ENCODE data around the gene PRR23A. TPM values are rescaled to one million over a fixed set of nuclear protein-coding genes. Genes with fewer than 3 reads are reported as not detected.

PRR23A gene
- total and polyA plus RNA-seq, 2 donors (not counting 1 experiment from before 2014, with no cell fraction given): not detected

- no peak within 1 kb of the TSS for H2AFZ ChIP-seq (ENCODE audit: low read length)
- H4K20me1 ChIP-seq (ENCODE audit: control insufficient read depth, extremely low read depth, insufficient read depth, low read length): no peaks in the 10 kb centered on the region
- H3K9me3 ChIP-seq (ENCODE audit: control insufficient read depth, insufficient read depth, low read depth, low read length): no peaks in the 10 kb centered on the region
- H3K27ac ChIP-seq (ENCODE audit: insufficient read depth, low read length): no peak within 1 kb of the TSS
- H3K4me1 ChIP-seq (ENCODE audit: control insufficient read depth, extremely low read depth, insufficient read depth, low read length): no peaks in the 10 kb centered on the region
- no peak for DNase-seq (ENCODE audit: low read depth in 2 of 2)
- H3K36me3 ChIP-seq (ENCODE audit: control insufficient read depth, insufficient read depth, low read length): no peaks in the 10 kb centered on the region
- no peak for TF ChIP-seq EZH2 (IDR thresholded peaks at IDR 0.05; ENCODE audit: low read length, missing control alignments)
- no peak for TF ChIP-seq CTCF (conservative IDR thresholded peaks at IDR 0.05 in 1 of 2, IDR thresholded peaks at IDR 0.05 in 1 of 2; ENCODE audit: low read depth in 1 of 2, low read length in 2 of 2)
- H3K4me2 ChIP-seq (ENCODE audit: extremely low read depth, insufficient read depth, low read length): no peak within 1 kb of the TSS
- H3K9ac ChIP-seq (ENCODE audit: insufficient read depth, low read length): no peak within 1 kb of the TSS
- H3K4me3 ChIP-seq (replicated peaks in 1 of 4; ENCODE audit: control extremely low read depth in 1 of 4, insufficient read depth in 1 of 4, low read depth in 3 of 4, low read length in 4 of 4): no peak within 1 kb of the TSS
- H3K79me2 ChIP-seq (ENCODE audit: control insufficient read depth, insufficient read depth, low read length): no peaks in the 10 kb centered on the region
- H3K27me3 ChIP-seq (ENCODE audit: control insufficient read depth, insufficient read depth, low read length): no peaks in the 10 kb centered on the region
Measured at GRCh38 chr3:139044366-139045210, 38.5 kb upstream of the PRR23A start, which contains the start of gene PRR23C. Gene PRR23C (minus strand): TSS chr3:139044892. CDS start chr3:139044620, 272 bp downstream.

- Histone ChIP-seq H4K20me1 (ENCODE audit: control insufficient read depth, extremely low read depth, insufficient read depth, low read length) (no peaks in the 10 kb centered on the region), H3K36me3 (ENCODE audit: control insufficient read depth, insufficient read depth, low read length) (no peaks in the 10 kb centered on the region), H3K9ac (ENCODE audit: insufficient read depth, low read length) (no peak overlapping the region), H3K4me2 (ENCODE audit: extremely low read depth, insufficient read depth, low read length) (no peak overlapping the region), H3K79me2 (ENCODE audit: control insufficient read depth, insufficient read depth, low read length) (no peaks in the 10 kb centered on the region), H3K9me3 (ENCODE audit: control insufficient read depth, insufficient read depth, low read depth, low read length) (no peaks in the 10 kb centered on the region), H2AFZ (ENCODE audit: low read length) (no peak overlapping the region), H3K4me1 (ENCODE audit: control insufficient read depth, extremely low read depth, insufficient read depth, low read length) (no peaks in the 10 kb centered on the region), H3K27ac (ENCODE audit: insufficient read depth, low read length) (no peak overlapping the region), H3K4me3 (replicated peaks in 1 of 4; ENCODE audit: control extremely low read depth in 1 of 4, insufficient read depth in 1 of 4, low read depth in 3 of 4, low read length in 4 of 4) (no peak overlapping the region), H3K27me3 (ENCODE audit: control insufficient read depth, insufficient read depth, low read length) (no peaks in the 10 kb centered on the region)
- no peak for TF ChIP-seq CTCF (conservative IDR thresholded peaks at IDR 0.05 in 1 of 2, IDR thresholded peaks at IDR 0.05 in 1 of 2; ENCODE audit: low read depth in 1 of 2, low read length in 2 of 2)
- no peak for TF ChIP-seq EZH2 (IDR thresholded peaks at IDR 0.05; ENCODE audit: low read length, missing control alignments)
- no peak for DNase-seq (ENCODE audit: low read depth in 2 of 2)
Measured at GRCh38 chr3:139043554-139044365, 37.7 kb upstream of the PRR23A start.

- Histone ChIP-seq H3K27me3 (ENCODE audit: control insufficient read depth, insufficient read depth, low read length) (no peaks in the 10 kb centered on the region), H4K20me1 (ENCODE audit: control insufficient read depth, extremely low read depth, insufficient read depth, low read length) (no peaks in the 10 kb centered on the region), H3K4me2 (ENCODE audit: extremely low read depth, insufficient read depth, low read length) (no peak overlapping the region), H3K9me3 (ENCODE audit: control insufficient read depth, insufficient read depth, low read depth, low read length) (no peaks in the 10 kb centered on the region), H3K4me3 (replicated peaks in 1 of 4; ENCODE audit: control extremely low read depth in 1 of 4, insufficient read depth in 1 of 4, low read depth in 3 of 4, low read length in 4 of 4) (no peak overlapping the region), H3K79me2 (ENCODE audit: control insufficient read depth, insufficient read depth, low read length) (no peaks in the 10 kb centered on the region), H2AFZ (ENCODE audit: low read length) (no peak overlapping the region), H3K4me1 (ENCODE audit: control insufficient read depth, extremely low read depth, insufficient read depth, low read length) (no peaks in the 10 kb centered on the region), H3K36me3 (ENCODE audit: control insufficient read depth, insufficient read depth, low read length) (no peaks in the 10 kb centered on the region), H3K27ac (ENCODE audit: insufficient read depth, low read length) (no peak overlapping the region), H3K9ac (ENCODE audit: insufficient read depth, low read length) (no peak overlapping the region)
- no peak for DNase-seq (ENCODE audit: low read depth in 2 of 2)
- TF ChIP-seq CTCF (conservative IDR thresholded peaks at IDR 0.05 in 1 of 2, IDR thresholded peaks at IDR 0.05 in 1 of 2; ENCODE audit: low read depth in 1 of 2, low read length in 2 of 2): no peak
- TF ChIP-seq EZH2 (IDR thresholded peaks at IDR 0.05; ENCODE audit: low read length, missing control alignments): no peak
Measured at GRCh38 chr3:139037478-139037877, 31.4 kb upstream of the PRR23A start.
